Chondrocyte (in vitro differentiated cells): ENCODE data around the gene CST1. TPM values are rescaled to one million over a fixed set of nuclear protein-coding genes. Genes with fewer than 3 reads are reported as not detected.
"Not testable (repeated sequence)": the region's sequence is repeated elsewhere in the genome, so short reads cannot be mapped to it uniquely, and the experiment has no call there.

Source experiments
- DNase-seq: peaks from one replicate; pipeline ENCODE4 v3.0.0; 2021; ENCODE audit warnings: mixed read lengths, low spot score
- H3K27ac Mint-ChIP-seq: one replicate; pipeline ENCODE4 v1.8.0; 2021; ENCODE audit warnings: mild to moderate bottlenecking, moderate library complexity, mixed read lengths; ENCODE audit not compliant: unreplicated experiment
- H3K27me3 Mint-ChIP-seq: 2 replicates; pipeline ENCODE4 v1.8.0; 2021; ENCODE audit warnings: low read depth, mixed read lengths
- H3K36me3 Mint-ChIP-seq: 2 replicates; pipeline ENCODE4 v1.8.0; 2021; ENCODE audit warnings: low read depth, mixed read lengths
- H3K4me1 Mint-ChIP-seq: 2 replicates; pipeline ENCODE4 v1.8.0; 2021; ENCODE audit warnings: low read depth, mild to moderate bottlenecking, mixed read lengths
- H3K4me3 Mint-ChIP-seq: one replicate; pipeline ENCODE4 v1.8.0; 2021; ENCODE audit warnings: mild to moderate bottlenecking, moderate library complexity, mixed read lengths; ENCODE audit not compliant: unreplicated experiment
- H3K9me3 Mint-ChIP-seq: 2 replicates; pipeline ENCODE4 v1.8.0; 2021; ENCODE audit warnings: low read depth, mixed read lengths
- total RNA-seq: library from RNA; stranded (reverse); gene quantifications from 3 replicates; pipeline ENCODE4 v1.2.1, GENCODE V29; 2021
- TF ChIP-seq, protein P1 (sequence below): fragments of 200-600 bp; sonication (generic); IDR thresholded peaks from 2 replicates; pipeline ENCODE4 v1.5.0; 2021; ENCODE audit warnings: antibody characterized with exemption, mild to moderate bottlenecking, moderate library complexity

Gene CST1
- total RNA-seq, 1 donor from 2014 or later, result not detected

GRCh38 chr20:23773127-23773526 is 22.4 kb upstream of the CST1 start:
- no peak for DNase-seq
- Mint-ChIP-seq H3K4me3 (no peak overlapping the region), H3K36me3 (no peaks in the 10 kb centered on the region), H3K27me3 (peaks cover 32% of the 10 kb centered on the region), H3K9me3 (no peaks in the 10 kb centered on the region), H3K27ac (no peak overlapping the region), H3K4me1 (peaks cover 9% of the 10 kb centered on the region)
- TF ChIP-seq, protein P1, sequence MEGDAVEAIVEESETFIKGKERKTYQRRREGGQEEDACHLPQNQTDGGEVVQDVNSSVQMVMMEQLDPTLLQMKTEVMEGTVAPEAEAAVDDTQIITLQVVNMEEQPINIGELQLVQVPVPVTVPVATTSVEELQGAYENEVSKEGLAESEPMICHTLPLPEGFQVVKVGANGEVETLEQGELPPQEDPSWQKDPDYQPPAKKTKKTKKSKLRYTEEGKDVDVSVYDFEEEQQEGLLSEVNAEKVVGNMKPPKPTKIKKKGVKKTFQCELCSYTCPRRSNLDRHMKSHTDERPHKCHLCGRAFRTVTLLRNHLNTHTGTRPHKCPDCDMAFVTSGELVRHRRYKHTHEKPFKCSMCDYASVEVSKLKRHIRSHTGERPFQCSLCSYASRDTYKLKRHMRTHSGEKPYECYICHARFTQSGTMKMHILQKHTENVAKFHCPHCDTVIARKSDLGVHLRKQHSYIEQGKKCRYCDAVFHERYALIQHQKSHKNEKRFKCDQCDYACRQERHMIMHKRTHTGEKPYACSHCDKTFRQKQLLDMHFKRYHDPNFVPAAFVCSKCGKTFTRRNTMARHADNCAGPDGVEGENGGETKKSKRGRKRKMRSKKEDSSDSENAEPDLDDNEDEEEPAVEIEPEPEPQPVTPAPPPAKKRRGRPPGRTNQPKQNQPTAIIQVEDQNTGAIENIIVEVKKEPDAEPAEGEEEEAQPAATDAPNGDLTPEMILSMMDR, result no peak

- Mint-ChIP-seq H3K4me3 (no peak overlapping the region), H3K9me3 (no peaks in the 10 kb centered on the region), H3K27me3 (peaks cover 32% of the 10 kb centered on the region), H3K27ac (no peak overlapping the region), H3K36me3 (no peaks in the 10 kb centered on the region), H3K4me1 (peaks cover 8% of the 10 kb centered on the region)
- no peak for DNase-seq
- TF ChIP-seq, protein P1, result no peak
Measured at GRCh38 chr20:23772074-23772473, 21.3 kb upstream of the CST1 start.

GRCh38 chr20:23770384-23770783 is 19.6 kb upstream of the CST1 start:
- DNase-seq, result no peak
- Mint-ChIP-seq H3K4me1 (no peaks in the 10 kb centered on the region), H3K27ac (no peak overlapping the region), H3K4me3 (no peak overlapping the region), H3K27me3 (peaks cover 34% of the 10 kb centered on the region), H3K36me3 (no peaks in the 10 kb centered on the region), H3K9me3 (no peaks in the 10 kb centered on the region)
- TF ChIP-seq, protein P1, result no peak

DNA sequence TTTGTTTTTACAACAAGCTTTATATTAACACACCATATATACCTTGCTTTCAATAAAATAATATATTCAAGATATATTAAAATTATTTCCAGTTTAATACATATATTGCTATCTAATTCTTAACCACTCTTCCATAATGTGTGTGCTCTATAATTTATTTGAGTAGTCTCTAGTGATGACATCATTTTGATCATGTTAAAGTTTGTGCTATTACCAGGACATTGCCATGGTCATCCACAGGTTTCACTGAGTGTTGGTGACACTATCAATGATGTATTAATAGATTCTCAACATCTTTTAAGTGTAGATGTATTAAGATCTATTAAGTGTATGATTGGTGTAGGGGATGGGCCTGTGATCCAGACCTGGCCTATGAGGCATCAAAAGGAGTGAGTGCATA is 17.8 kb upstream of the CST1 start:
- not testable (repeated sequence) for H3K36me3 Mint-ChIP-seq, DNase-seq, H3K4me1 Mint-ChIP-seq, H3K9me3 Mint-ChIP-seq, H3K27ac Mint-ChIP-seq, H3K4me3 Mint-ChIP-seq
- peaks cover 43% of the 10 kb centered on the region for H3K27me3 Mint-ChIP-seq

DNA sequence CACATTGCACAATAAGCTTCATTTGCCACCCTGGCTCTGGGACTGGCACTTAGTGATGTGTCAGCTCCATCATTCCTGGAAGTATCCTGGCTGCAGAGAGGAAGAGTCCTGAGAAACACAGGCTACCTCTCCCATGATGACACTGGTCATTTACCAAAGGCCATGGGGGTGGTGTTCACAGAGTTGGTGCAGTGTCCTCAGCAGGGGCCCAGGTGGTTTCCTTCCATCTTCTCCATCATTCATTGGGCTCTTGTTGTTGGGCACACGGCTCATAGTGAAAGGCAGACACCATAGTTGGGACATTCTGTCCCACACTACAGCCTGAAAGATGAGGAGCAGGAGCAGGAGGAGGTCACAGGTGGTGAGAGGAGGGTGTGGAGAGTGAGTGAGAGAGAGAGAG is 15.8 kb upstream of the CST1 start:
- peaks cover 4% of the 10 kb centered on the region for H3K9me3 Mint-ChIP-seq
- TF ChIP-seq, protein P1, result no peak
- no peaks in the 10 kb centered on the region for H3K36me3 Mint-ChIP-seq
- no peak for DNase-seq
- H3K27ac Mint-ChIP-seq, result no peak overlapping the region
- peaks cover 30% of the 10 kb centered on the region for H3K27me3 Mint-ChIP-seq
- no peak overlapping the region for H3K4me3 Mint-ChIP-seq
- H3K4me1 Mint-ChIP-seq, result no peaks in the 10 kb centered on the region

GRCh38 chr20:23765578-23765977 is 14.8 kb upstream of the CST1 start:
- H3K4me3 Mint-ChIP-seq, result no peak overlapping the region
- no peaks in the 10 kb centered on the region for H3K4me1 Mint-ChIP-seq
- no peak overlapping the region for H3K27ac Mint-ChIP-seq
- TF ChIP-seq, protein P1, result no peak
- no peak for DNase-seq
- H3K36me3 Mint-ChIP-seq, result no peaks in the 10 kb centered on the region
- H3K27me3 Mint-ChIP-seq, result peaks cover 21% of the 10 kb centered on the region
- H3K9me3 Mint-ChIP-seq, result peaks cover 4% of the 10 kb centered on the region

DNA sequence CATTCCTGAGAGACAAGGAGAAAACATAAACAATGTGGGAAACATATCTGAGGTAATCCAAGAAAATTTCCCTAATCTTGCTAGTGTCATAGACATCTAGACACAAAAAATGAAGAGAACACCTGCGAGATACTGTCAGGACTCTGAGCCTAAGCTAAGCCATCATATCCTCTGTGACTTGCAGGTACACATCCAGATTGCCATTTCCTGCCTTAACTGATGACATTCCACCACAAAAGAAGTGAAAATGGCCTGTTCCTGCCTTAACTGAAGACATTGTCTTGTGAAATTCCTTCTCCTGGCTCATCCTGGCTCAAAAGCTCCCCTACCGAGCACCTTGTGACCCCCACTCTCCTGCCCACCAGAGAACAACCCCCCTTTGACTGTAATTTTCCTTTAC is 13.9 kb upstream of the CST1 start:
- peaks cover 19% of the 10 kb centered on the region for H3K27me3 Mint-ChIP-seq
- not testable (repeated sequence) for H3K27ac Mint-ChIP-seq, DNase-seq, H3K36me3 Mint-ChIP-seq, H3K4me3 Mint-ChIP-seq, H3K4me1 Mint-ChIP-seq, H3K9me3 Mint-ChIP-seq
